GM18502 (cell line): Measurements from ENCODE around the gene ZBTB46.
"Not testable (repeated sequence)": the region's sequence is repeated elsewhere in the genome, so short reads cannot be mapped to it uniquely, and the experiment has no call there.

Experiments used
- ATAC-seq: cut with Tn5 transposase; IDR thresholded peaks from one replicate; pipeline ENCODE4 v1.9.1; 2021; ENCODE audit warnings: mild to moderate bottlenecking; ENCODE audit not compliant: unreplicated experiment, poor library complexity

ZBTB46 gene

GRCh38 chr20:63858393-63859165, 27.5 kb upstream of the ZBTB46 start:
- no peak for ATAC-seq

- no peak for ATAC-seq
Measured at GRCh38 chr20:63857764-63858392, 26.8 kb upstream of the ZBTB46 start.

GRCh38 chr20:63856098-63856511, 25.0 kb upstream of the ZBTB46 start:
- no peak for ATAC-seq

DNA sequence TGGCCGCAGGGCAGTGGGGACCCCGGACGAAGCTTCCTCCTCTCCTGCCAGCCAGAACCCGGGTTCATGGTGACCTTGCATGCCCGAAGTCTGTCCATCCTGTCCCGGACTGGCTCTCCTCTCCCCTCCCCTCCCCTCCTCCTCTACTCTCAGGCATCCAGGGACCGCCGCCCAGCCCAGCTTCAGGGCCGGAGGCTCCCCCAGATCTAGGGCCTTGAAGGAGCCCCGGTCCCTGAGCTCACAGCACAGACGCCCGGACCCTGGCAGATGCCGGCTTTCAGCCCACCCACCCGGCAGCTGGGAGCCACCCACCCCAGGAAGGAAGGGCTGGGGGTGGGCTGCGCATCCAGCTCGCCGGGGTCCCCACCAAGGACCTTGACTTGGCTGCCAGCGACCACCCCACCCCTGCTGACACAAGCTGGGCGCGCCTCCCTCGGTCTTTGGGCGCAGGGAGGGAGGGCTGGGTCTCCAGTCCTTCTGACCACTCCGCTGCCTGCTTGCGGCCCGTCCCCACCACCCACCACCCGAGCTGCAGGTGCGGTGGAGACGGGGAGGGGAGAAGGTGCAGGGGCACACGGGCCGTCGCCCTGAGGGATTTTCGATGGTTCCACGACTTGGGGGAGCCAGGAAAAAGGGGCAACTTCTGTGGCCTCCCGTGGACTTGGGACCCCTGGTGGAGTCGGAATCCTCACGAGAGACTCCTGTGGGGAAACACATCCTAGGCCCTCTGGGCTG, 24.5 kb upstream of the ZBTB46 start:
- no peak for ATAC-seq

GRCh38 chr20:63854766-63855362, 23.8 kb upstream of the ZBTB46 start:
- no peak for ATAC-seq

- ATAC-seq: no peak
Measured at GRCh38 chr20:63854069-63854765, 23.2 kb upstream of the ZBTB46 start.

DNA sequence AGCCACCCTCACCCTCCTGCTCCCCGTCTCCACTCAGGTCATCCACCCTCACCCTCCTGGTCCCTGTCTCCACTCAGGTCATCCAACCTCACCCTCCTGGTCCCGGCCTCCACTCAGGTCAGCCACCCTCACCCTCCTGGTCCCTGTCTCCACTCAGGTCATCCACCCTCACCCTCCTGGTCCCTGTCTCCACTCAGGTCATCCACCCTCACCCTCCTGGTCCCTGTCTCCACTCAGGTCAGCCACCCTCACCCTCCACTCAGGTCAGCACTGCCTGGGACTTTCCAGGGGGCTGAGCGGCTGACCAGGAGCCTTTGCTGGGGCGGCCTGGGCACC, 22.6 kb upstream of the ZBTB46 start:
- not testable (repeated sequence) for ATAC-seq

- ATAC-seq: not testable (repeated sequence)
Measured at GRCh38 chr20:63851548-63851943, 20.5 kb upstream of the ZBTB46 start.

DNA sequence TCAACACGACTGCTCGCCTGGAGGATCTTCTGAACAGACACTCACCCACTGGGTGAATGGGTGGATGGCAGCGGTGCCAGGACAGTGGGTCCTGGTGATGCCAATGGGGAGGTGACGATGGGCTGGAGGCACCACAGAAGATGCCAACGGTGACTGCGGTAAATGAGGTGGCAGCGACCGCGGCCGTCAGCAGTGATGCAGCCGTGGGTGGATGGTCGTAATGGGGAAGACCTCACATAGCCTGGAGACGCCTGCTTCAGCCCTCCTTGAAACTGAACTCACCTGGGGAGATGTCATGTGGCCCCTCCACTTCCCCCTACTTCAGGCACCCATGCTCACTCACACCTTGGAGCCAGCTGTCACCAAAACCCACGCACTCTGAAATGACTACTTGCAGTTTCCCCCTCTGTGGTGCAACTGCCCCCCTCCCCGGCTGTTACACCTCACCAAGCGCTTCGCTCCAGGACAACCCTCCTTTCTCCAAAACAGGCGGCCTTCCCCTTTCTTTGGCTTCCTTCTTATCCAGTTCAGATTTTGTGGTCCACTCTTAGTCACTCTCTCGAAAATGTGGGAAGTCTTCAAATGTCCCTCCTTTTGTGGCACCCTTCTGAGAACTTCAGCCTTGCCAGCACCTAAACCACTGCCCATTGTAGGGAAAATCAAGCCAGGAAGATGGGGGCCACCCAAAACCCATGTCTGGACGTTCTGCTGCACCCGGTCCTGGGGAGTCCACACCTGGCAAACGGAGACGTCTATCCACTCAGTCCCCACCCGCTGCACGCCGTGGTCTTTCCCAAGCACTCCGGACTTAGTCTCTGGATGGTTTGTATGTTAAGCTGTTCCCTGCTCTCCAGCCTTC, 19.9 kb upstream of the ZBTB46 start:
- peak; percentile 78 for ATAC-seq

GRCh38 chr20:63848003-63848911, 17.2 kb upstream of the ZBTB46 start:
- ATAC-seq: no peak

- no peak for ATAC-seq
Measured at GRCh38 chr20:63847237-63848002, 16.4 kb upstream of the ZBTB46 start.

DNA sequence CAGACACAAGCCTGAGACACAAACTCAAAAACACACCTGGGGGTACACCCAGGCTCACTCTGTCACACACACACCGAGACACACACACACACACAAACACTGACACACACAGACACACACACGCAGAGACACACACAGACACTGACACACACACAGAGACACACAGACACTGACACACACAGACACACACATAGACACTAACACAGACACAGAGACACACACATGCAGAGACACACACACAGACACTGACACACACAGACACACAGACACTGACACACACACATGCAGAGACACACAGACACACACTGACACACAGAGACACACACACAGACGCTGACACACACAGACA, 15.8 kb upstream of the ZBTB46 start:
- no peak for ATAC-seq

GRCh38 chr20:63846128-63846771, 15.2 kb upstream of the ZBTB46 start:
- no peak for ATAC-seq

DNA sequence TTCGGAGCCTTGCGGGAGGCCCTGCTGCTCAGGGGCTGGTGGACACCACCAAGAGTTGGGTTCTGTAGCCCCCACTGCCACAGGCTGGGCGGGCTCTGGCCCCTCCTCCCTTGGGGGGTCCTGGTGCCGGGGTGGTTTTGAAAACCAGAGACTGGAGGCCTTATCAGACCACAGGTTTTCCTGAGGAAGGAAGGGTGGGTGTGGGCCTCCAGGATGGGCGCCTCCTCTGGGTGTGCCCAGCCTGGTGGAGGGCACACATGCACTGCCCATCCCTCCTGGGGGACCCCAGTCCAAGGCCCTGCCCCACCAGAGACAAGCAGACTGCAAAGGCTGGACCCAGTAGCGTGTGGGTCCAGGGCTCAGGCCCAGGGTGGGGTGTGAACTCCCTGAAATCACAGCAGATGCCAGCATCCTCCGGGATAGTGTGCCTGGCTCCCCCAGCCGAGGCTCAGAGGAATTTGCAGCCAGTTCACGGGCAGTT, 13.5 kb upstream of the ZBTB46 start:
- no peak for ATAC-seq

DNA sequence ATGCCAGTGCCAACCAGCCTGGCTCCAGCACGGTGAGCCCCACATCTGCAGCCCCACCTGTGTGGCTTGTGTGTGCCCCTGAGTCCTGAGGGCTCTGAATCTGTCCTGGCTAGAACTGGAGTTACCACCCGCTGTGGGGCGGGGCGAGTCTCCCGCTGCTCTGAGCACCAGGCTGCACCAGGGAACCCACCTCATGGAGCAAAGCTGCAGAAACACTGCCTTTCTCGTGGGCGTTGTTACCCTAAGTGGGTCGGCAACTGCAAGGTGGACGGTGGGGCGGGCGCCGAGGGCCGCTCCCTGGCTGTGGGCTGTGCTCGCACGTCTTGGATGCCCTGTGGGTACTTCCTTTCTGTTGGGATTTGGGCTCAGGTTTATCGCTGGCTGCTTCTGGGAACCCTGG, 12.7 kb upstream of the ZBTB46 start:
- ATAC-seq: no peak

DNA sequence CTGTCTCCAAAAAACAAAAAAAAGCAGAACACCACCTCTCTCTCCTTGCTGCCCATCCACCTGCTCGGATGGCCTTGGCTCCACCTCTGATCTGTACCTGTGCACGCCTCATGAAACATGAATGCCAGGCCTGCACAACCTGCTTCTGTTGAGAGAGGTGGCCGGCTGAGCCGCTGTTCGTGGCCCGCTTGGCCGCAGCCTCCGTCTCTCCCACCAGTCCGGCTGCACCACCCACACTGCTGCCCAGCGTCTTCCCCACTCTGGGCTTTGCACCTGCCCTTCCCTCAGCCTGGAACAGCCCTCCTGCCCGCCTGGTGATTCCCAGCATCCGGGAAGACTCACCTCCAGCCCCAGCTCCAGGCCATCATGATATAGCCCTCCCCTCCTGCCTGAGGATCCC, 12.2 kb upstream of the ZBTB46 start:
- no peak for ATAC-seq

DNA sequence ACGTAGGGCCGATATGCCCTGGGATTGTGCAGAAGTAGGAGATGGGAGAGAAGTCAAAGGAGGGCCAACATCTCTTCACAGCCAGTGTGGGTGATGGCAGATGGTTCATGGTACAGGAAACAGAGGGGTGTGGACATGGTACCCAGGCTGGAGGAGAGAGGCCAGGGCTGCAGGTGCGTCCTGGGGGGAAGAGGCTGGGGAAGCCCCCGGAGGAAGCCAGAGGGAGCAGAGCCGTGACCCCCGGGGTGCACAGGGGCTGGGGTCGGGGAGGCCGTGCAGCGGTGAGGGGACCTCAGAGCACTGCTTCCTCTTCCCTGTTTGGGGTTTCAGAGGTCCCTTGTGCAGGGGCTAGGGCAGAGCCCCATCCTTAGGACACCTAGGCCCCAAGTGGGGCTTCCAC, 11.2 kb upstream of the ZBTB46 start:
- no peak for ATAC-seq
